ENCODE results near the gene METTL4.
A peak's percentile ranks its signal among the peaks of the same experiment; 100 is the strongest.

METTL4 gene

GRCh38 chr18:2571200-2572170 lies at the start of gene METTL4, which contains the start of gene NDC80:
TSS of gene METTL4 (minus strand) at chr18:2571505. CDS start at chr18:2567216, 4,289 bp downstream.
TSS of gene NDC80 (plus strand) at chr18:2571557. CDS start at chr18:2572986, 1,429 bp downstream.
- FAIRE-seq: peak; percentile 67
- peak; percentile 80 for DNase-seq (ENCODE audit: insufficient read length, low spot score)

GRCh38 chr18:2618009-2618408 lies 46.7 kb upstream of the METTL4 start:
- DNase-seq (ENCODE audit: insufficient read length, low spot score): no peak
- no peak for FAIRE-seq

GRCh38 chr18:2617401-2617998 lies 46.2 kb upstream of the METTL4 start:
- FAIRE-seq (no peak), DNase-seq (ENCODE audit: insufficient read length, low spot score) (no peak)

GRCh38 chr18:2612996-2613395 lies 41.7 kb upstream of the METTL4 start:
- no peak for FAIRE-seq
- no peak for DNase-seq (ENCODE audit: insufficient read length, low spot score)

GRCh38 chr18:2610549-2610948 lies 39.2 kb upstream of the METTL4 start:
- no peak for DNase-seq (ENCODE audit: insufficient read length, low spot score)
- FAIRE-seq: no peak

- no peak for DNase-seq (ENCODE audit: insufficient read length, low spot score)
- FAIRE-seq: no peak
These were observed 38.3 kb upstream of the METTL4 start for GRCh38 chr18:2609604-2610003.

GRCh38 chr18:2606335-2606734 lies 35.0 kb upstream of the METTL4 start:
- FAIRE-seq (no peak), DNase-seq (ENCODE audit: insufficient read length, low spot score) (no peak)

GRCh38 chr18:2602844-2603243 lies 31.5 kb upstream of the METTL4 start:
- FAIRE-seq: no peak
- no peak for DNase-seq (ENCODE audit: insufficient read length, low spot score)

- FAIRE-seq: no peak
- DNase-seq (ENCODE audit: insufficient read length, low spot score): no peak
These were observed 26.3 kb upstream of the METTL4 start for GRCh38 chr18:2597639-2598038.

GRCh38 chr18:2590303-2590702 lies 19.0 kb upstream of the METTL4 start:
- FAIRE-seq: no peak
- DNase-seq (ENCODE audit: insufficient read length, low spot score): no peak

- no peak for FAIRE-seq
- no peak for DNase-seq (ENCODE audit: insufficient read length, low spot score)
These were observed 18.2 kb upstream of the METTL4 start for GRCh38 chr18:2589345-2590068.

GRCh38 chr18:2588666-2589344 lies 17.5 kb upstream of the METTL4 start:
- DNase-seq (ENCODE audit: insufficient read length, low spot score) (no peak), FAIRE-seq (no peak)

- FAIRE-seq: no peak
- no peak for DNase-seq (ENCODE audit: insufficient read length, low spot score)
These were observed 16.5 kb upstream of the METTL4 start for GRCh38 chr18:2587788-2588187.

- DNase-seq (ENCODE audit: insufficient read length, low spot score): no peak
These were observed 2.1 kb upstream of the METTL4 start for GRCh38 chr18:2573408-2573807.

GRCh38 chr18:2572892-2573291 lies 1.6 kb upstream of the METTL4 start:
- FAIRE-seq (no peak), DNase-seq (ENCODE audit: insufficient read length, low spot score) (no peak)

More at GRCh38 chr18:2573408-2573807, 2.1 kb upstream of the METTL4 start:
- FAIRE-seq: no peak

- FAIRE-seq (no peak), DNase-seq (ENCODE audit: insufficient read length, low spot score) (no peak)
These were observed 865 bp upstream of the METTL4 start for GRCh38 chr18:2572171-2572569.

- no peak for FAIRE-seq
These were observed 519 bp downstream of the METTL4 start for GRCh38 chr18:2570772-2571199.

GRCh38 chr18:2569338-2570207 lies 1.7 kb downstream of the METTL4 start:
- DNase-seq (ENCODE audit: insufficient read length, low spot score): no peak
- no peak for FAIRE-seq

More at GRCh38 chr18:2570772-2571199, 519 bp downstream of the METTL4 start:
- DNase-seq (ENCODE audit: insufficient read length, low spot score): peak; percentile 56

GRCh38 chr18:2568605-2569004 lies 2.7 kb downstream of the METTL4 start:
- no peak for FAIRE-seq
- DNase-seq (ENCODE audit: insufficient read length, low spot score): no peak

All from HTR-8/SVneo (cell line).